ENCODE data around the gene HPS1. TPM values are rescaled to one million over a fixed set of nuclear protein-coding genes. Genes with fewer than 3 reads are reported as not detected.
A peak's percentile ranks its signal among the peaks of the same experiment; 100 is the strongest.

Gene HPS1
- total RNA-seq, 1 donor from 2014 or later: 34.7 TPM

DNA sequence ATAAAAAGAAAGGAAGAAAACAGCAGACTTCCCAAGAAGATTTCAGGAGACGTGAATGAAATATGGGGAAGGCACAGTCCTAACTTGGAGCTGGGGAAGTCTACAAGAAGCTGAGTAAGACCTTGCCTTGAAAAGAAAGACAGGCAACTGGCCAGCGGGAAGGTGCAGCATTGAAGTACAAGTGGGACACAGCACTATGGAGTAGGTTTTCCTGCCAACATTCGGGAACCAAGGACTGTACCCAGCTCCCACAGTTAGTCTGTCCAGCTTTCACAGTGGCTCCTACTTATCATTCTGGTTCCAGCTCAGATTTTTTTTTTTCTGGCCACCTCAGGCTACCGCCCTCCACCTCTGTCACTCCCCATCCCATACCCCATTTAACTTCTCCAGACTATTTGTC lies 10.0 kb downstream of the HPS1 start:
- DNase-seq (ENCODE audit: low read depth) (no peak), FAIRE-seq (no peak)
- H4K20me1 ChIP-seq (ENCODE audit: insufficient read depth, low read length): peaks cover 4% of the 10 kb centered on the region
- peaks cover 15% of the 10 kb centered on the region for H3K36me3 ChIP-seq (ENCODE audit: insufficient read depth, low read length)
- H2AFZ ChIP-seq (ENCODE audit: low read depth, low read length): no peak overlapping the region
- no peak overlapping the region for H3K4me3 Mint-ChIP-seq (ENCODE audit: unreplicated experiment)
- H3K36me3 Mint-ChIP-seq (ENCODE audit: low read depth, unreplicated experiment): peaks cover 29% of the 10 kb centered on the region
- no peak overlapping the region for H3K27ac Mint-ChIP-seq (ENCODE audit: unreplicated experiment)
- H3K79me2 ChIP-seq (ENCODE audit: insufficient read depth, low read length): no peaks in the 10 kb centered on the region
- H3K4me1 ChIP-seq (ENCODE audit: insufficient read depth, low read length): peaks cover 12% of the 10 kb centered on the region
- no peaks in the 10 kb centered on the region for H3K27me3 ChIP-seq (ENCODE audit: insufficient read depth, low read length)
- H3K9ac ChIP-seq (ENCODE audit: low read length): no peak overlapping the region
- H3K9me3 ChIP-seq (ENCODE audit: insufficient read depth, low read depth, low read length): peaks cover 3% of the 10 kb centered on the region
- H3K27me3 Mint-ChIP-seq (ENCODE audit: low read depth, unreplicated experiment): no peaks in the 10 kb centered on the region
- H3K9me3 Mint-ChIP-seq (ENCODE audit: unreplicated experiment): peaks cover 2% of the 10 kb centered on the region
- H3K4me2 ChIP-seq (ENCODE audit: low read length): no peak overlapping the region
- H3K27ac ChIP-seq (ENCODE audit: low read depth, low read length): no peak overlapping the region
- TF ChIP-seq, protein P1, sequence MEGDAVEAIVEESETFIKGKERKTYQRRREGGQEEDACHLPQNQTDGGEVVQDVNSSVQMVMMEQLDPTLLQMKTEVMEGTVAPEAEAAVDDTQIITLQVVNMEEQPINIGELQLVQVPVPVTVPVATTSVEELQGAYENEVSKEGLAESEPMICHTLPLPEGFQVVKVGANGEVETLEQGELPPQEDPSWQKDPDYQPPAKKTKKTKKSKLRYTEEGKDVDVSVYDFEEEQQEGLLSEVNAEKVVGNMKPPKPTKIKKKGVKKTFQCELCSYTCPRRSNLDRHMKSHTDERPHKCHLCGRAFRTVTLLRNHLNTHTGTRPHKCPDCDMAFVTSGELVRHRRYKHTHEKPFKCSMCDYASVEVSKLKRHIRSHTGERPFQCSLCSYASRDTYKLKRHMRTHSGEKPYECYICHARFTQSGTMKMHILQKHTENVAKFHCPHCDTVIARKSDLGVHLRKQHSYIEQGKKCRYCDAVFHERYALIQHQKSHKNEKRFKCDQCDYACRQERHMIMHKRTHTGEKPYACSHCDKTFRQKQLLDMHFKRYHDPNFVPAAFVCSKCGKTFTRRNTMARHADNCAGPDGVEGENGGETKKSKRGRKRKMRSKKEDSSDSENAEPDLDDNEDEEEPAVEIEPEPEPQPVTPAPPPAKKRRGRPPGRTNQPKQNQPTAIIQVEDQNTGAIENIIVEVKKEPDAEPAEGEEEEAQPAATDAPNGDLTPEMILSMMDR (IDR thresholded peaks at IDR 0.05; ENCODE audit: insufficient read depth, low read depth, low read length): no peak
- no peak for TF ChIP-seq EZH2 (IDR thresholded peaks at IDR 0.05; ENCODE audit: insufficient read depth, low read length)
- H3K4me1 Mint-ChIP-seq (ENCODE audit: low read depth, unreplicated experiment): peaks cover 8% of the 10 kb centered on the region
- no peak overlapping the region for H3K4me3 ChIP-seq (ENCODE audit: insufficient read depth, low read depth, low read length)

DNA sequence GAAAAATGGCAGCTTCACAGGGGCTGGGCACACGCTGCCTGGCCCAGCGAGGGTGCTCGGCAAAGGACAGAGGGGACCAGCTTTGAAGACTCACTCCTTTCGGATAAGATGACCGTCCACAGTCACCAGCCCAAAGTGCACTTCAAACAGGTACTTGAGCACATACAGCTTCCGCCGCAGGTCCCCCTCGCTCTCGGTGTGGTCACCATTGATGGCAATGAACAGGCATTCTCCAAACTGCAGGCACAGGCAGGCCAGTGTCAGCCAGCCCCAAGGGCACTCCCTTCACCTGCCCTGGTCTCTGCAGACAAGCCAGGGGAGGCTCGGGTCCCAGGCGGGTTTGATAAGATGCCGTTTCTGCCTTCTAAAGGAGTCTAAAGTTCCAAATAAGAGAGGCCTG lies 11.6 kb downstream of the HPS1 start:
- H3K9ac ChIP-seq (ENCODE audit: low read length): no peak overlapping the region
- H3K4me1 ChIP-seq (ENCODE audit: insufficient read depth, low read length): peaks cover 12% of the 10 kb centered on the region
- H4K20me1 ChIP-seq (ENCODE audit: insufficient read depth, low read length): peaks cover 3% of the 10 kb centered on the region
- H3K36me3 ChIP-seq (ENCODE audit: insufficient read depth, low read length): peaks cover 17% of the 10 kb centered on the region
- Mint-ChIP-seq H3K4me3 (ENCODE audit: unreplicated experiment) (no peak overlapping the region), H3K36me3 (ENCODE audit: low read depth, unreplicated experiment) (peaks cover 43% of the 10 kb centered on the region), H3K27me3 (ENCODE audit: low read depth, unreplicated experiment) (no peaks in the 10 kb centered on the region), H3K4me1 (ENCODE audit: low read depth, unreplicated experiment) (peaks cover 8% of the 10 kb centered on the region), H3K27ac (ENCODE audit: unreplicated experiment) (no peak overlapping the region), H3K9me3 (ENCODE audit: unreplicated experiment) (peaks cover 7% of the 10 kb centered on the region)
- no peak overlapping the region for H3K4me3 ChIP-seq (ENCODE audit: insufficient read depth, low read depth, low read length)
- H3K4me2 ChIP-seq (ENCODE audit: low read length): no peak overlapping the region
- H3K79me2 ChIP-seq (ENCODE audit: insufficient read depth, low read length): no peaks in the 10 kb centered on the region
- H3K9me3 ChIP-seq (ENCODE audit: insufficient read depth, low read depth, low read length): peaks cover 3% of the 10 kb centered on the region
- FAIRE-seq: no peak
- no peak overlapping the region for H3K27ac ChIP-seq (ENCODE audit: low read depth, low read length)
- no peak overlapping the region for H2AFZ ChIP-seq (ENCODE audit: low read depth, low read length)
- no peaks in the 10 kb centered on the region for H3K27me3 ChIP-seq (ENCODE audit: insufficient read depth, low read length)
- no peak for DNase-seq (ENCODE audit: low read depth)
- no peak for TF ChIP-seq EZH2 (IDR thresholded peaks at IDR 0.05; ENCODE audit: insufficient read depth, low read length)
- TF ChIP-seq, protein P1 (IDR thresholded peaks at IDR 0.05; ENCODE audit: insufficient read depth, low read depth, low read length): no peak

DNA sequence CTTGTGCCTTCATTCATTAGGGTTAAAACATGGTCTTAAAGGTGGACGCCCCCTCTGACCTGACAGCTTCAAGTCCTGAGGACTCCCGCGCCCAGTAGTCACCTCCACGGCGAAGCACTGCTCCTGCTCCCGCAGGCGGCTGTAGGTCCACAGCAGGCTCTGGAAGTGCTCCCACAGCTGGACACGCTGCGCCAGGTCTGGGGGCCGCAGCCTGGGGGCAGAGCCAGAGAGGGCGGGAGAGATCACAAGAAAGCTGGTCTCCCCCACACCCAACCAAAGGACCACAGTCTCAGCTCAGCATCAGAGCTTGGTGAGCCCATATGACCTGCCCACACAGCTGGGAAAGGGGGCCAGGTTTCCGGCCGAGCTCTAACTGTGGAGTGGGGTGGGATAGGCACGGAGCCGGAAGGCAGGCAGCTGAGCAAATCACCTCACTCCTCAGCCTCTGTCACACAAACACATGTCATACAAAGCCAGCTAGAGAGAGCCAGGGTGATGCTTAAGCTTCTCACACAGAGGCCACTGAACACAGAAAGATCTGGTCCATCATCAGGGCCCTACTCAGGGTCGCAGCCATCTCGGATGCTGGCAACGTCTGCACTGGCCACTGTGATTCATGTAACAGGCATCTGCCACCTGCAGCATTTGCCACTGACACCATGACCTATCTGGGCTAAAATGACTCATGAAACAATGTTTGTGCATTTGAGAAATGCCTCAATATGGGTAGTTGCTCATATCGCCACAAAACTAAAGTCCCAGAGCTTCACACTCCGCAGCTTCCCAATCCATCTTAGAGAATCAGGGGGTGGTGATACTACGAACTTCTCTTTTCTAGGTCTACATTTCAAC lies 12.6 kb downstream of the HPS1 start:
- TF ChIP-seq, protein P1 (IDR thresholded peaks at IDR 0.05; ENCODE audit: insufficient read depth, low read depth, low read length): no peak
- no peak for TF ChIP-seq EZH2 (IDR thresholded peaks at IDR 0.05; ENCODE audit: insufficient read depth, low read length)
- FAIRE-seq (no peak), DNase-seq (ENCODE audit: low read depth) (peak; percentile 74)
- Histone ChIP-seq H3K36me3 (ENCODE audit: insufficient read depth, low read length) (peaks cover 16% of the 10 kb centered on the region), H3K9ac (ENCODE audit: low read length) (no peak overlapping the region), H3K4me1 (ENCODE audit: insufficient read depth, low read length) (peaks cover 12% of the 10 kb centered on the region), H3K27ac (ENCODE audit: low read depth, low read length) (peak overlapping the region; percentile 32), H3K4me2 (ENCODE audit: low read length) (peak overlapping the region; percentile 53), H3K9me3 (ENCODE audit: insufficient read depth, low read depth, low read length) (peaks cover 3% of the 10 kb centered on the region), H3K79me2 (ENCODE audit: insufficient read depth, low read length) (no peaks in the 10 kb centered on the region), H2AFZ (ENCODE audit: low read depth, low read length) (no peak overlapping the region), H3K4me3 (ENCODE audit: insufficient read depth, low read depth, low read length) (no peak overlapping the region), H3K27me3 (ENCODE audit: insufficient read depth, low read length) (no peaks in the 10 kb centered on the region), H4K20me1 (ENCODE audit: insufficient read depth, low read length) (peaks cover 3% of the 10 kb centered on the region)
- Mint-ChIP-seq H3K36me3 (ENCODE audit: low read depth, unreplicated experiment) (peaks cover 37% of the 10 kb centered on the region), H3K27me3 (ENCODE audit: low read depth, unreplicated experiment) (no peaks in the 10 kb centered on the region), H3K27ac (ENCODE audit: unreplicated experiment) (peak overlapping the region; percentile 85), H3K4me3 (ENCODE audit: unreplicated experiment) (no peak overlapping the region), H3K4me1 (ENCODE audit: low read depth, unreplicated experiment) (peaks cover 8% of the 10 kb centered on the region), H3K9me3 (ENCODE audit: unreplicated experiment) (peaks cover 7% of the 10 kb centered on the region)
